Kidney glomerular epithelial cell (primary cell): Measurements from ENCODE around the gene CYP26B1.

Experiments used
- DNase-seq: peaks from one replicate; lab custom pipeline; 2025; lab: John Stamatoyannopoulos, UW

The CYP26B1 gene

GRCh38 chr2:72082021-72082601, 65.6 kb downstream of the CYP26B1 start:
- no peak for DNase-seq

- no peak for DNase-seq
Observed at GRCh38 chr2:72081451-72081850, 66.2 kb downstream of the CYP26B1 start.

- no peak for DNase-seq
Observed at GRCh38 chr2:72080286-72081145, 67.1 kb downstream of the CYP26B1 start.
